SW480 (cell line): ENCODE results near the gene STXBP1.
A peak's percentile ranks its signal among the peaks of the same experiment; 100 is the strongest.
"Not testable (repeated sequence)": the region's sequence is repeated elsewhere in the genome, so short reads cannot be mapped to it uniquely, and the experiment has no call there.

Source experiments
- DNase-seq: peaks from one replicate; pipeline ENCODE4 v3.0.0-alpha.2; 2016; ENCODE audit warnings: low spot score

STXBP1 gene

DNA sequence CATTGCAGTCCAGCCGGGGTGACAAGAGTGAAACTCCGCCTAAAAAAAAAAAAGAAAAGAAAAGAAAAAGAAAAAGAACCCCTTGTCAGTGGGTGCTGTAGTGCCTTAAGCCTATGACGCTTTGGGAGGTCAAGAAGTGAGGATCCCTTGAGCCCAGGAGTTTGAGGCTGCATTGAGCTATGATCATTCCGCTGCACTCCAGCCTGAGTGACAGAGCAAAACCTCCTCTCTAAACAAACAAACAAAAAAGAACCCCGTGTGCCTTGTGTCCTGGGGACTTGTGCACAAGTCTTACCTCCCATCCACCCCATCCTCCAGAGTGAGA lies 33.5 kb upstream of the STXBP1 start:
- DNase-seq: no peak

DNA sequence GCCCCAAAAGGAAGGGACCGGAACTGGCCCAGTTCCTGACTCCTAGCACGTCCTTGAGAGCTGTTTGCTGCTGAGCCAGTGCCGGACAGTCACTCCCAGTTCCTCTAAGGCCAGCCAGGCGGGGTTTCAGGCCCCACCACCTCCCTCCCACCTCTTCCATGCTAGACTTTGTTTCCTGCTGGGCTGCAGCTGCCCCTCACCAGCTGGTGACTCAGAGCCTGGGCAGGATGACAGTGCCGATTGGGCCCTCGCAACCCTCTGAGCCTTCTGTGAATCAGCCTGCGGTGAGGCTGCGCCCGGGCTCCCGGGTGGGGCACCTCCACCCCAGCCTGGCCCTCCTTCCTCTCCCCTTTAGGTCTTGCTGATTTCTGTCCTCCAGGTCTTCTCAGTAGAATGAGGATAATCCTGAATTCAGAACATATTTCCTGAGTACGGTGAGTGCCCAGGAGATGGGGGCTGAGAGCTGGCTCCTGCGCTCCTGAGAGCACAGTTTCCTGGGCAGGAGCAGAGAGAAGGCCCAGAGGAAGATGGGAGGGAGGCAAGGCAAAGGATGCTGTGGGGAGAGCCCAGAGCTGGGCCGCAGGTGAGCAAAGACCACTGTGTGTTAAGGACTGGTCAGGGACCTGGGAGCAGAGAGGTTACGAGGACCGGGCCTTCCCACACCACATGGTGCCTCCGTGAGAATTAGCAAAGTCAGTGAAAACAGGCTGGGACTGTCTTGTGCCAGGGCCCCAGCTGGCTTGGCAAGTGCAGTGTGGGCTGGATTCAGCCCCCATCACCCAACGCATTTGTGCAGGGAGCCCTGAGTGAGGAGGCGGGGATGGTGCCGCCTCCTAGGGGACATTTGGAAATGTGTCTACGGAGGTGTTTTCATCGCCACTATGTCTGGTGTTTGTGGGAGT lies 32.9 kb upstream of the STXBP1 start:
- peak; percentile 97 for DNase-seq

DNA sequence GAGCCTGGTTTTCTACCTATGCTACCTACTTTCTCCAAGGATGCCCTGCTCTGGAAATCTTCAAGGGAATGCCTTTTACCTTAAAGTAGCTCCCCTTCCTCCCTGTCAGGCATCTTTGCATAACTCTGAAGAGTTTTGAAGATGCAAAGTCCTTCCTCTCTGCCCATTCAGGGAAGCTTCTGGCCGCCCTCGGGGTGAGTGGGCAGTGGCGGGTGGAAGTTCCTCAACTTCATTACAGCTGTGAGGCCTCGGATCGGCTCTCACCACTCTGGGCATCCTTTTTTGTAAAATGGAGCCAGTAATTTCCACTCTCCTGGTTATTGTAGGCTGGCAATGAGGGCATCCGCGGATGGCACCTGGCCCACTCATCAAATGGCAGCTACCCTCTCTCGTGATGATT lies 31.7 kb upstream of the STXBP1 start:
- no peak for DNase-seq

DNA sequence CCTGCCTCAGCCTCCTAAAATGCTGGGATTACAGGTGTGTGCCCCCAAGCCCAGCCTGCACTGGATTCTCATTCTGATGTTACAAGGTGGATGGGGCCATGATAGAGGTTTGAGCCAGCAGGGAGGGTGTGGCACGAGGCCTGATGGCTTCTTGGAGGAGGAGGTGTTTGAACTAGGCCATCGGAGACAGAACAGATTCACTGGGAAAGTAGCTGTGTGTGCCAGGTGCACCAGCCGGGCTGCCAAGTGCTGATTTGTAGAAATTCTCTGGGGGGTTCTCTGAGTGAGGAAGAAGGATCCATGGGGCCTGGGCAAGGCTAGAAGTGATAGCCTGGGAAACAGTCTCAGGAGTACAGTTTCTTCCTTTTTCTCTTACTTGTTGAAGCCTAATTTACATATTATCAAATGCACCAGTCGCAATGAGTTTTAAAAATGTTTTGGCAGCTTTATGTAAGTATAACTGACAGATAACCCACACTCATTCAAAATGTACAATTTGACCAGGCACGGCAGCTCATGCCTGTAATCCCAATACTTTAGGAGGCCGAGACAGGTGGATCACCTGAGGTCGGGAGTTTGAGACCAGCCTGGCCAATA lies 31.1 kb upstream of the STXBP1 start:
- DNase-seq: no peak

DNA sequence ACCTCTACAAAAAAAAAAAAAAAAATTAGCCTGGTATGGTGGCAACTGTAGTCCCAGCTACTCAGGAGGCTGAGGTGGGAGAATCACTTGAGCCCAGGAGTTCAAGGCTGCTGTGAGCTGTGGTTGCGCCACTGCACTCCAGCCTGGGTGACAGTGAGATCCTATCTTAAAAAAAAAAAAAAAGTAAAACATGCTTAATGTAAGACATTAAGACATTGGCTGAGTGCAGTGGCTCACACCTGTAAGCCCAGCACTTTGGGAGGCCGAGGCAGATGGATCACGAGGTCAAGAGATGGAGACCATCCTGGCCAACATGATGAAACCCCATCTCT lies 27.6 kb upstream of the STXBP1 start:
- DNase-seq: not testable (repeated sequence)

DNA sequence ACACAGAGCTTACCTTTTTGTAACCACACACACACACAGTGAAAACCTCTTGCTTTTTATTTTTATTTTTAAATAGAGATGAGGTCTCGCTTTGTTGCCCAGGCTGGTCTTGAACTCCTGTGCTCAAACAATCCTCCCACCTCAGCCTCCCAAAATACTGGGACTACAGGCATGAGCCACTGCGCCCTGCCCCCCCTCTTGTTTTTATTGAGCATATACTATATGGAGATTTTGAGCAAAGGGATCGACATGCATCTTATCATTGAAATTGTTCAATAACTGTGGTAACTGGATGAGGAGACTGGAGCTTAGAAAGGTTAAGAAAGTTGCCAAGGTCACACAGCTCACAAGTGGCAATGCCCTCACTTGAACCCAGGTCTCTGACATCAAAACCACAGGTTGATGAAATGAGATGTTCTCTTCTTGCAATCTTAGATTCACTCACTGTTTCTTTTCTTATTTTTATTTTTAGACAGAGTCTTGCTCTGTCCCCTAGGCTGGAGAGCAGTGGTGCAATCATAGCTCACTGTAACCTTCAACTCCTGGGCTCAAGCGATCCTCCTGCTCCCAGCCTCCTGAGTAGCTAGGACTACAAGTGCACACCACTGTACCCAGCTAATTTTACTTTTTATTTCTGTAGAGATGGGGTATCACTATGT lies 26.8 kb upstream of the STXBP1 start:
- no peak for DNase-seq

DNA sequence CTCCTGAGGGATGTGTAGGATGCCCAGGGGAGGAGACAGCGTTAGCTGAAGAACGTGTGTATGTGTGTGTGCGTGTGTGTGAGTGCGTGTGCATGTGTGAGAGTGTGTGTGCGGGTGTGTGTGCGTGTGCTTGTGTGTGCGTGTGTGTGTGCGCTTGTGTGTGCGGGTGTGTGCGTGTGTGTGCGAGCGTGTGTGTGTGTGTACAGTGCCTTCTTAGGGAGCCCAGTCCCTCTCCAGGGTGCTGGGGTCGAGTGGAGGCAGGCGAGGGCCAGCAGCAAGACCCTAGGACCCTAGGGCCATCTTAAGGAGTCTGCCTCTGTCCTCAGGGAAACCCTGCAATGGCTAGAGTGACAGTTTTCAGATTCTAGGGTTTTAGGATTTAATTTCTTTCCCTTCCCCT lies 26.0 kb upstream of the STXBP1 start:
- DNase-seq: no peak

DNA sequence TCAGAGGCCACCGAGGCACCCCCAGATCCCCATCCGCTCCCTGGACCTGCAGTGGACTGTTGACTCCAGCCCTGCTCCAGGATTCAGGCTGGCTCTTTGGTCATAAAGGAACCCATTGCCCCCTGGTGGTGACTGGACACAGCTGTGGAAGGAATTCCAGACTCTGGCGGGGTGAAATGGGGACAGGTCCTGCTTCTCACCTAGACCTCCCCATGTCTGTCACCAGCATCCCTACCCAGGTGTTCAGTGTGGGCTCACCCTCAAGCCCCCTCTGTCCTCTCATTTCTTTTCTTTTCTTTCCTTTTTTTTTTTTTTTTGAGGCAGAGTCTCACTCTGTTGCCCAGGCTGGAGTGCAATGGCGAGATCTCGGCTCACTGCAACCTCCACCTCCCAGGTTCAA lies 25.5 kb upstream of the STXBP1 start:
- peak; percentile 70 for DNase-seq

DNA sequence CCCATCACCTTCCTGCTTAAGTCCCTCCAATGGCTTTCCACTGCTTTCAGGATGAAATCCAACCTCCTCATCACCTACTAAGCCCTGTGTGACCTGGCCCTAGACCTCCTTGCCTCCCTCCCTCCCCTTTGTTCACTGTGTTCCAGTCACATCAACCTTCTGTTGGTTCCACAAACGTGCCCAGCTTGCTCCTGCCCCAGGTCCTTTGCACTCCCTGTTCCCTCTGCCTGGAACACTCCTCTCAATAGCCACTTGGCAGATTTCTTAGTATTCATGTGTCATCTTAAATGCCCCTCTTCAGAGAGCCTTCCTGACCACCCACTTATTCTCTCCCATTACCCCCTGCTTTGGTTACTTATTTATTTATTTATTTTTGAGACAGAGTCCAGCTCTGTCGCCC lies 24.1 kb upstream of the STXBP1 start:
- DNase-seq: no peak

DNA sequence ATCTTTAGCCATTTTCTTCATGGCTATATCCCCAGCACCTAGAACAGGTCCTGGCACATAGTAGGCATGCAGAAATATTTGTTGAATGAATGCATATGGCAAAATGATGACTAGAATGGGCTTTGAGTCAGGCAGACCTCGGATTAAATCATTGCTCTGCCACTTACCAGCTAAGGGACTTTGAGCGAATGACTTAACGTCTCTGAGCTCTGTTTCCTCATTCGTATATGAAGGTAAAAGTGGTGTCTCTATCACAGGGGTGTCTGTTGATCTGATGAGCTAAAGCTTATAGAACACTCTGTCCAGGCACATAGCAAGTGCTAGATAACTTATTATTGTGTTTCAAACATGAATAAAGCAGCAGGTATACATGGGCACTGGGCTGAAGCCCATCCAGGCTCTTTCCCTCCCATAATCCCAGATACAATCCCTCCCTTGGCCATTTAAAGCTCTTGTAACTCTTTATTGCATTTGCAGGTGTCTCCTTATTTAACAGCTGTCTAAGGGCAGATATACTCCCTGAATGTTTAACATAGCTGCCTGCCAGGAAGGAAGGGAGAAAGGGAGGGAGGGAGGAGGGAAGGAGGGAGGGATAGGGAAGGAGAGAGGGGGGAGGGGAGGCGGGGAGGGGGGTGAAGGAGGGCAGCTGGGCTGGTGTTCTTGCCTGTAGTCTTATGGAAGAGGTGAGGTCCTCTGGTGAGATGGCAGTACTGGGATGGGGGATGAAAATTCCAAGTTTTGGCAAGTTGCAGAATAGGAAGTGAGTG lies 23.2 kb upstream of the STXBP1 start:
- no peak for DNase-seq

DNA sequence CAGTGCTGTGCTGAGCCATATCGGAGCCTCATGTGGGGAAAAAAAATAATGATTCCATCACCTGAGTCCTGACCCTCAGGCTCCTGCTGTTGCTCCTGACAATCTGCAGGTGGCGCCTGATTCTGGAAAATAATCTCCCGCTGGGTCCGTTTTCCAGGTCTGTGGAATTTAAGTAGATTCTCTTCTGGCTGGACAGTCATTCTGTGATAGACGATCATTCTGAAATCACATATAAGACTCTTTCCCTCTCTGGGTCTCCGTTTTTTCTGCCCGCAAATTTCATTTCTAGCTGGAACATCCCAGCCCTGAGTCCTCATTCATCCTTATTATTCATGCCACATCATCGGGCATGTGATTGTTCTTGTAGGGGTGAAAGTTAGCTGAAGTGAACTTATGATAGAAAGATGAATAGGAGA lies 22.1 kb upstream of the STXBP1 start:
- DNase-seq: peak; percentile 84

DNA sequence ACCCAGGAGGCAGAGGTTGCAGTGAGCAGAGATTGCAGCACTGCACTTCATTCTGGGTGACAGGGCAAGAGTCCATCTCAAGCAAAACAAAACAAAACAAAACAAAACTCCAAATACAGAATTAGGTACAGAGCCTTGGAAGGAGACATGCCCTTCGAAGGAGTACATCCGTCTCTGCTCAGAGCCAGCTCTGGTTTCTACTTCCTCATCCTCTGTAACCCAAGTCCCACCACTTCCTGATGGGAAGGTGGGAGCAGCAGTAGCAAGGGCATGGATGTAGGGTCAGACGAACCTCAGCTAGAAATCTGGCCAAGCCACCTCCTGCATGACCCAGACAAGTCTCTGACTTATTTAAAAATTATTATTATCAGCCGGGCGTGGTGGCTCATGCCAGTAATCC lies 16.5 kb upstream of the STXBP1 start:
- no peak for DNase-seq

DNA sequence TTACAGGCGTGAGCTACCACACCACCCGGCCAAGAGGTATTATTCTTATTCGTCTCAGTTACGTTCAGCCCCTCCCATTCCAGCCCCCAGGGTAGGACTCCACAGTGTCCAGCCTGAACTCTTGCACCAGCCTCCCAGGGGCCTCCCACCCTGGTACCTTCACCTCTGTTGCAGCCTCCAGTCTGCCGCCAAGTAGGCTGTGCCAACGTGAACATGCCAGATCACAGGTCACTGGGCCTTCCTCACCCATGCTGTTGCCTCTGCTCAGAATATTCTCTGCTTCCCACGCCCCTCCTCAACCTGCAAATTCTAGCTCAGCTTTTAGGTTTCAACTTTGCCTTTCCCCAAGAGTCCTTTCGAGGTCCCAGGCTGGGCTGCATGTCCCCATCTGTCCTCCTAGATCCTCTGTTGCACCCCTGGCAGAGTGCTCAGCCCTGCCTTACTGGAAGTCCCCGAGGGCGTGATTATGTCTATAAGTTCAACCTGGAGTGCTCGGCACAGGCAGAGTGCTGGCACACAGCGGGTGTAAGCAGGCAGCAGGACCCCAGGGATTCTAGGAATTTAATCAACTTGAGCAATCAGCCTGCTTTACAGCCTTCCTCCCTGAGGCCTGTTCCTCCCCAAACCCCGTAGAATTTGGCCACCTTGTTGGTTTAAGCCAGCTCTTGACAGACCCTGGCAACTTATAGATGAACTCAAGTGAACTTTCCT lies 13.1 kb upstream of the STXBP1 start:
- DNase-seq: no peak

DNA sequence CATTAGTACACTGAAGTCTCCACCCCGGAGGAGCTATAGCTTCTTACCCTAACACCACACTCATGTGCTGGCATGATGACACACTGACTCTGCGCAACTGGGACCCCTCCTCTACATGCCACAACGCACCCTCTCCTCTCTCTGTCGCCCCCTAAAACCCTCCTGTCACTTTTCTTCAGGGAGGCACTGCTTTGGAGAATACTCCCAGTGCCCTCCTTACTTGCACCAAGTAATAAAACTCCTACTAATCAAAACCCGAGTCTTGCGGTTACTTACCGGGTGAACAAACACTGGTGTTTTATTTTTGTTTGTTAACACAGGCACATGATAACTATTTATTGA lies 12.6 kb upstream of the STXBP1 start:
- DNase-seq: no peak

DNA sequence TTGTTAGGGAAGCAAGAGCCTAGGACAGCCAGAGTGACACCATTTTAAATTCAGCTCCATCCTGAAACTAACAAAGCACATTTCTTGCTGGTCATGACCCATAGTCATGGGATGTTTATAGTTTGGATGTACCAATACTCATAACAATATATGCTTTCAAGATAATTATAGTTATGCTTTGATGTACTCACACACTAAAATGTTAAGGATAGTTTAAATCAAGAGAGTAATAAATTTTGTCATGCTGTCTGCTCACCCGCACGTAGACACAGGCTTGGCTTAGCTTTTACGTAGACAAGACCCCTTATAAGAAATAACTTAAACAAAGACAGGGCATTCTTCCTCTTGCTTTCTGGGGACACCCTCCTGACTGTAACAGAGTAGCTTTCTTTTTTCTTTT lies 8.9 kb upstream of the STXBP1 start:
- DNase-seq: no peak

DNA sequence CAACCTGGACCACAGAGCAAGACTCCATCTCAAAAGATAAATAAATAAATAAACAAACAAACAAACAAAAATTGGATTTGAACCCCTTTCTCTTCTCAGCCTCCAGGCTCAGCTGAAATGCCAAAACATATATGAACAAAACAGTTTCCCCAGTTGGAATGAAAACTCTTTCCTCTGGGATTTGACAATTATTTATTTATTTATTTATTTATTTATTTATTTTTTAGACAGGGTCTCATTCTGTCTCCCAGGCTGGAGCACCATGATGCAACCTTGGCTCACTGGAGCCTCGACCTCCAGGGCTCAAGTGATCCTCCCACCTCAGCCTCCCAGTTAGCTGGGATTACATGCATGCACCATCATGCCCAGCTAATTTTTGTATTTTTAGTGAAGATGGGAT lies 6.0 kb upstream of the STXBP1 start:
- DNase-seq: no peak

DNA sequence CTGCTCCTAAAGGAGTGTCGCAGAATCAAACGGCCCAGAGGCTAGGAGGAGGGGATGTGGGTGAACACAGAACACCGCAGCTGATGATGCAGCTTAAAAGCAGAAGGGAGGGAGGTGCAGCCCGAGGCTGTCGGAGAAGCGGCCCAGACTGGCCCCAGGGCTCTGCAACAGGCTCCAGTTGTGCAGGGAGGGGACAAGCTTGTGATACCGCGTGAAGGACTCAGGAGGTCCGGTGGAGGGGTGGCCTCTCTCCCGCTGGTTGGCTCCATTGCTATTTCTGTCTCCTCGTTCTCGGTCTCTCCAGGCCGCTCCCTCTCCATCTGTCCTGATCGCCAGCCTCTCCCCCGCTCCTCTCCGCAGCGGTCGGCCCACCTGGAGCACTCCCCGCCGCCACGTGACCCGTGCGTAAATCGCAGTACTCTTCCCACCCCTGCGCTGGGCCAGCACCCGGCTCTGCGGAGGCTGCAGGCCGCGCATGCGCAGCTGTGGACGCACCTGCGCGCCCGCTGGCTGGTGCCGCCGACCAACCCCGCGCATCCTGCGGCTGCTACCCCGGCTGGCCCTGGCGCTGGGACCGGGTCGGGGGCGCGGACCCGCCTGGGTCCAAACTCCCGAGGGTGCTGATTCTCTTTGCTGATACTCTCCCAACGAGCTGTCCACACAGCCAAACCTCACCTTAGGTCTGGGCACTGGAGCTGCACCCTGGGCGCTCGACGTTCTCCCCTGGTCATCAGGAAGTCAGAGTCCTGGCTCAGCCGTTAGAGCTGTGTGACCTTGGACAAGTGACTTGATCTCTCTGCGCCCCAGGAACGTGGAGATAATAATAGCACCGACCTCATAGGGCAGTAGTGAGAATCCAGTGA lies 3.7 kb upstream of the STXBP1 start:
- peak; percentile 93 for DNase-seq

DNA sequence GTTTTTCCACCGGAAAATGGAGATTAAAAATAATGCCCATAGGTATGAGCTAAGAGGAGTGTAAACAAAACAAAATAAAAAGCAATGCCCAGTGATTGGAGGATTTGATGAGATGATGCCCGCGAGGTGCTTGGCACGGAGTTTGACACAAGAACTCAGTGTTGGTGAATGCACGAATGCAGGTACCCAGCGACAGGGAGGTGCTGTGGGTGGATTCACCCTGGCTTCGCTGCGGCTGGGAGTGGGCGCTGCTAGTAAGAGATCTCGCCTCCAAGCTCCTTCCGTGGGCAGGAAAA lies 526 bp upstream of the STXBP1 start:
- no peak for DNase-seq

DNA sequence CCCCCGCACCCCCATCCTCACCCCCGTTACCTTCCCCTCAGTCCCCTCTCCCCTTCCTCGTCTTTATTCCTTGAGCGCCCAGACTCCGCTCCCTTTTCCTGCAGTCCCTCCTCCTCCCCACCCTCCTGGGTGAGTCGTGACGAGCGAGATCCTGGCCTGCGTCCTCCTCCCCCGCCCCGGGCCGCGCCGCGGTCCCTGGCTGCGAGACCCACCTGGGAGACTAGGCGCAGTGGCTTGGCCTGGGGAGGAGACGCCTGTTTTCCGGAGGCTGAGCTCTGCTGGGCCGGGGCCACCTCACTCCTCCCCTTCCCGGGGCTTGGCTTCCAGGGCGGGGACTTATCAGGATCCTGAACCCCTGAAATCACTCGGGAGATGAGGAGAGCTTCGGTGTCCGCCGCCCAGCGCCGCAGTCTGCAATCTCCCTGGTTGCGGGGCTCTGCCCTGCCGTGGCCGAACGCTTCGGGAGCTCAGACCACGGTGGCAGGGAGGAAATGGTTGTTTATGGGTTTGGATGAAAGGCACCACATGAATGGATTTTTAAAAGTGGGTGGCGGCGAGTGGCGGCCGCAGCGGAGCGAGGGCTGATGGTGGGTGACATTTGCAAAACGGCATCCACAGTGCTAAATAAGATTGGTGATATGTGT lies 984 bp downstream of the STXBP1 start:
- DNase-seq: peak; percentile 74

DNA sequence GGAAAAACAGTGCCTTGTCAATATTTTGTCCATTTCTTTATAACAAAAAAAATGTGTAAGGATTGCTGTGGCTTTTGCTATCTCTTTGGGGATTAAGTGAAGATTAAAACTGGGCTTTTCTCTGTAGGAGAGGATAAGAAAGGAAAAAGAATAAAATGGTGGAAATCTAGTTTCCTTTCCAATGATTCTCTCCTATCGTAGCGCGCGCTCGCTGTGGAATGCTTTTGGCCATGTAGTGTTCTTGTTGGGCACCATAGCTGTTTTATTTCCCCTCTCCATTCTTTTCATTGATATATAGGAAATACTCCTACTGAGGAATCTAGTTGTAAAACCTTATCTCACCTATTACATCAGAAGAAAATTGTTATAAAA lies 1.5 kb downstream of the STXBP1 start:
- no peak for DNase-seq

DNA sequence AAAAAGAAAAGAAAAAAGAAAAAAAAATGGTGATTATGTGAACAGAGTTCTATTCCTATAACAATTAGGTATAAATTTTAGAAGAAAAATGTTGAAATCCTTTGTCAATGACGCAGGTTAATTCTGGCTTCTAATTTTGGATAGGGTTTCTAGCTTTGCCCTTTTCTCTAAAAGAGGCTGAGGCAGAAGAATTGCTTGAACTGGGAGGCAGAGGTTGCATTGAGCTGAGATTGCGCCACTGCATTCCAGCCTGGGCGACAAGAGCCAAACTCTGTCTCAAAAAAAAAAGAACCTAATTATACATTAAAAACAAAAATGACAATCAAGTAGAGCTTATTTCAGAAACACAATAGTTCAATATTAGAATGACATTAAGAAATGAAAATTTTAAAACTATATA lies 2.9 kb downstream of the STXBP1 start:
- no peak for DNase-seq
